Trophoblast cell (in vitro differentiated cells and primary cell): ENCODE results near the gene CD59.

Experiments
- DNase-seq, 2 donors: peaks; one replicate each; pipeline ENCODE4 v3.0.0-alpha.2; 2016
- H2AFZ ChIP-seq: 2 replicates; pipeline ENCODE4 v1.6.1; 2013; ENCODE audit warnings: low read length, moderate library complexity, mild to moderate bottlenecking; ENCODE audit not compliant: insufficient read depth, poor library complexity
- H2AK5ac ChIP-seq: 2 replicates; pipeline ENCODE4 v1.6.1; 2013; ENCODE audit warnings: mild to moderate bottlenecking, low read length
- H2BK120ac ChIP-seq: 2 replicates; pipeline ENCODE4 v1.6.1; 2013; ENCODE audit warnings: low read length, mild to moderate bottlenecking, moderate library complexity; ENCODE audit not compliant: insufficient read depth, poor library complexity
- H2BK12ac ChIP-seq: 2 replicates; pipeline ENCODE4 v1.6.1; 2013; ENCODE audit warnings: mild to moderate bottlenecking, low read length, moderate library complexity
- H2BK5ac ChIP-seq: 2 replicates; pipeline ENCODE4 v1.6.1; 2013; ENCODE audit warnings: low read length, low read depth, moderate library complexity, mild to moderate bottlenecking; ENCODE audit not compliant: poor library complexity
- H3K14ac ChIP-seq: 2 replicates; pipeline ENCODE4 v1.6.1; 2013; ENCODE audit warnings: mild to moderate bottlenecking, low read length
- H3K18ac ChIP-seq: 2 replicates; pipeline ENCODE4 v1.6.1; 2013; ENCODE audit warnings: mild to moderate bottlenecking, low read length
- H3K23ac ChIP-seq: 2 replicates; pipeline ENCODE4 v1.6.1; 2013; ENCODE audit warnings: low read length
- H3K27ac ChIP-seq: 2 replicates; pipeline ENCODE4 v1.5.1; 2013; ENCODE audit warnings: low read depth, mild to moderate bottlenecking, inconsistent platforms, low read length, moderate library complexity
- H3K27me3 ChIP-seq: 2 replicates; pipeline ENCODE4 v1.6.1; 2013; ENCODE audit warnings: inconsistent platforms, mild to moderate bottlenecking, low read length, moderate library complexity; ENCODE audit not compliant: insufficient read depth
- H3K36me3 ChIP-seq, 2 experiments: 1 replicate in 1 of 2; 2 replicates in 1 of 2; pipeline ENCODE4 v1.6.1; 2013; ENCODE audit warnings: low read length in 2 of 2, mild to moderate bottlenecking in 2 of 2, moderate library complexity in 1 of 2; ENCODE audit not compliant: insufficient read depth in 2 of 2, control insufficient read depth in 1 of 2
- H3K4ac ChIP-seq: 2 replicates; pipeline ENCODE4 v1.6.1; 2013; ENCODE audit warnings: low read depth, mild to moderate bottlenecking, low read length, moderate library complexity
- H3K4me1 ChIP-seq, 2 experiments: 1 replicate in 1 of 2; 2 replicates in 1 of 2; pipeline ENCODE4 v1.6.1; 2013; ENCODE audit warnings: low read length in 2 of 2, mild to moderate bottlenecking in 2 of 2, moderate library complexity in 1 of 2; ENCODE audit not compliant: insufficient read depth in 2 of 2, control insufficient read depth in 1 of 2
- H3K4me2 ChIP-seq: 2 replicates; pipeline ENCODE4 v1.6.1; 2013; ENCODE audit warnings: inconsistent platforms, mild to moderate bottlenecking, low read length, moderate library complexity
- H3K4me3 ChIP-seq: 2 replicates; pipeline ENCODE4 v1.5.1; 2013; ENCODE audit warnings: mild to moderate bottlenecking, low read depth, low read length, inconsistent platforms
- H3K79me1 ChIP-seq: one replicate; pipeline ENCODE4 v1.6.1; 2013; ENCODE audit warnings: low read length
- H3K79me2 ChIP-seq: 2 replicates; pipeline ENCODE4 v1.6.1; 2013; ENCODE audit warnings: low read length, mild to moderate bottlenecking; ENCODE audit not compliant: control insufficient read depth, insufficient read depth, poor library complexity
- H3K9ac ChIP-seq: 2 replicates; pipeline ENCODE4 v1.6.1; 2013; ENCODE audit warnings: mild to moderate bottlenecking, low read length
- H3K9me3 ChIP-seq: 2 replicates; pipeline ENCODE4 v1.6.1; 2013; ENCODE audit warnings: low read depth, mild to moderate bottlenecking, control low read depth, inconsistent platforms, low read length; ENCODE audit not compliant: insufficient read depth
- H4K12ac ChIP-seq: 2 replicates; pipeline ENCODE4 v1.6.1; 2013; ENCODE audit warnings: low read depth, mild to moderate bottlenecking, low read length, moderate library complexity
- H4K8ac ChIP-seq: 2 replicates; pipeline ENCODE4 v1.6.1; 2013; ENCODE audit warnings: low read depth, mild to moderate bottlenecking, low read length, moderate library complexity
- H4K91ac ChIP-seq: one replicate; pipeline ENCODE4 v1.6.1; 2013; ENCODE audit warnings: low read depth, mild to moderate bottlenecking, low read length, moderate library complexity
- WGBS: extraction: QIAGEN DNeasy Blood & Tissue Kit; methylation state at CpG from one replicate; pipeline ENCODE4 v1.1.7; 2013; ENCODE audit warnings: missing lambda C conversion rate; ENCODE audit not compliant: insufficient read length, insufficient coverage; ENCODE audit errors: extremely low coverage; 5-methylcytosine and 5-hydroxymethylcytosine counted together

The CD59 gene

DNA sequence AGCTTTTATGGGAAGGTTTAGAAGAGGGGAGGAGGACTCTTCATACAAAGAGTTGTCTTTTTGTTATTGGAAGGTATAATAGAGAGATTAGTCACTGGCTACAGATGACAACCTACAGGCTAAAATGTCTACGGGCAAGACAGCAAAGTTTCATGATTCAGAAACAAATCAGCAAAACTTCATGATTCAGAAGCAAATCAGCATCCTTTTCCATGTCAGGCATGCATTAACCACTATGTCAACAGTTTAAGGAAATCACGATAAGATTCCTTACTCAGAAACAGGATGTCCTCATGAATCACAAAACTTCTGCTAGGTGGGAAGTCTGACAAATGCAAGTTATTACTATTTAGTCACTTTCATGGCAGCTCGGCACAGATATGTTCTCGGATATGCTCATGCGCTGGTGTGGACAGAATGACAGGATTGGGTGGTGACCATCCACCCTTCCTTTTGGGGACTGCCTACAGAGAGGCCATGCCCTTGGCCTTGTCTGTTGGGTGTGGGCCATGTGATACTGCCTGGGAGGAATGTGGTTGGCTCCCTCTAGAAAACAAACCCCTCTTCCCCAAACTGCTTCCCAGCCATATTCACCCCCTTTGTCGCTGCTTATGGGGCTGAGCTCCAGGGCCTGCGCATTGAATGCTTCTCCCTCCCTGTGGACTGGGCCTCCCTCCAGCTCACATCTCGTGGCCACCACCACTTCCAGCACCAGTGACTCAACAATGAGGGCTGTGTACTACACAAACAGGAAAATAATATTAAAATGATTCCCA is 45.7 kb downstream of the CD59 start:
- Histone ChIP-seq H3K4ac (peak overlapping the region; percentile 44), H3K14ac (peak overlapping the region; percentile 73), H3K27ac (peak overlapping the region; percentile 82), H3K36me3 (no peaks in the 10 kb centered on the region), H2BK120ac (peak overlapping the region; percentile 82), H3K4me2 (peak overlapping the region; percentile 54), H2BK12ac (peak overlapping the region; percentile 61), H4K8ac (peak overlapping the region; percentile 68), H3K9ac (no peak overlapping the region), H3K79me2 (peaks cover 4% of the 10 kb centered on the region), H2BK5ac (peak overlapping the region; percentile 70), H3K4me3 (no peak overlapping the region), H4K91ac (peak overlapping the region; percentile 92), H4K12ac (no peak overlapping the region), H3K79me1 (peaks cover 24% of the 10 kb centered on the region), H3K23ac (no peak overlapping the region), H3K27me3 (no peaks in the 10 kb centered on the region), H2AFZ (peak overlapping the region; percentile 7), H2AK5ac (peak overlapping the region; percentile 76), H3K9me3 (no peaks in the 10 kb centered on the region), H3K18ac (peak overlapping the region; percentile 89), H3K4me1 (peaks cover 27 to 33% of the 10 kb centered on the region in 2 experiments)
- WGBS: no CpG with 5 or more reads among the region's 8 CpGs
- DNase-seq: peak; percentile 76 to 95

DNA sequence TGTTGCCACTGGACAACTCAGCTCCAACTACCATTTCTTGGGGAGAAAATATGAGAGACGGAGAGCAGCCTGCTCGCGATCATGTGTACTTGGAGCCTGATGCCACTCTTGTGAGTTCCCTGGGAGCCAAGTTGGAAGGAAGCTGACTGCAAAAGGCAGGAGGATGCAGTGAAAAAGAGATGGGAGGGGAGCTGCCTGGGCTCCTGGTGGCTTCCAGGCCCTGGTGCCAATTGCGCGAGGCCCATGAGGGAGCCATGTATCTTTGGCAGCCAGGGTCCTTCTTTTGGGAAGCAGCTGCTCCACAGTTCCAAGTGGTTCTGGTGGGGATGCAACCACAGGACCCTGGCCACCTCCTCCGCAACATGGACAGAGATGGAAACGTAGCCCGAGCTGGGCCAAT is 46.7 kb downstream of the CD59 start:
- no peak overlapping the region for H2AFZ ChIP-seq
- H4K8ac ChIP-seq: no peak overlapping the region
- no peak overlapping the region for H3K9ac ChIP-seq
- no peak overlapping the region for H3K14ac ChIP-seq
- peaks cover 22 to 26% of the 10 kb centered on the region in 2 experiments for H3K4me1 ChIP-seq
- H4K12ac ChIP-seq: no peak overlapping the region
- H3K4me3 ChIP-seq: no peak overlapping the region
- peaks cover 4% of the 10 kb centered on the region for H3K79me2 ChIP-seq
- no CpG with 5 or more reads among the region's 8 CpGs for WGBS
- peaks cover 24% of the 10 kb centered on the region for H3K79me1 ChIP-seq
- no peak overlapping the region for H3K4me2 ChIP-seq
- H3K4ac ChIP-seq: no peak overlapping the region
- peak overlapping the region; percentile 17 for H2AK5ac ChIP-seq
- peak overlapping the region; percentile 20 for H2BK12ac ChIP-seq
- no peaks in the 10 kb centered on the region for H3K36me3 ChIP-seq
- peak overlapping the region; percentile 6 for H3K18ac ChIP-seq
- no peak overlapping the region for H3K27ac ChIP-seq
- no peak overlapping the region for H3K23ac ChIP-seq
- no peak overlapping the region for H2BK5ac ChIP-seq
- peak overlapping the region; percentile 14 for H2BK120ac ChIP-seq
- H3K9me3 ChIP-seq: no peaks in the 10 kb centered on the region
- no peak overlapping the region for H4K91ac ChIP-seq
- no peak for DNase-seq
- H3K27me3 ChIP-seq: no peaks in the 10 kb centered on the region

DNA sequence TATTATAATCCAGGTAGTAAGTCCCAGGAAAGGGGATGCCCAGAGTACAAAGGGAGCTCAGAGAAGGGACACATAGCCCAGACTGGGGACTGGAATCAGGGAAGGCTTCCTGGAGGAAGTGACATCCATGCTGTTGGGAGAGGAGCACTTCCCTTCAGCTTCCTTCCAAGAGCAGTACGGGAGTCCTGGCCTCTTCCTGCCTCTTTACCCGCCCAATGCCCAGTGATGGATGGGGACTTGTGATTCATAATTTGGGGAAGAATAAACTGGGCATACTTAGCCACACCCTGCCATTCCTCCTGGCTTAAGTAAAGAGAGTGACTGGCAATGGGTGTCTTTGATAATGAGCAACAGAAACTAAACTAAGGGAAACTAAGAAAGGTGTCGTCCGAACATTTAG is 47.1 kb downstream of the CD59 start:
- Histone ChIP-seq H3K27me3 (no peaks in the 10 kb centered on the region), H3K18ac (no peak overlapping the region), H3K23ac (no peak overlapping the region), H3K9ac (no peak overlapping the region), H3K4ac (no peak overlapping the region), H3K36me3 (no peaks in the 10 kb centered on the region), H2BK5ac (no peak overlapping the region), H2BK12ac (peak overlapping the region; percentile 20), H4K8ac (no peak overlapping the region), H4K12ac (no peak overlapping the region), H3K9me3 (no peaks in the 10 kb centered on the region), H4K91ac (peak overlapping the region; percentile 11), H2AK5ac (no peak overlapping the region), H3K4me1 (peaks cover 22 to 26% of the 10 kb centered on the region in 2 experiments), H3K79me2 (peaks cover 4% of the 10 kb centered on the region), H3K4me2 (no peak overlapping the region), H3K4me3 (no peak overlapping the region), H2BK120ac (no peak overlapping the region), H3K79me1 (peaks cover 24% of the 10 kb centered on the region), H3K14ac (no peak overlapping the region), H2AFZ (no peak overlapping the region), H3K27ac (no peak overlapping the region)
- no peak for DNase-seq
- WGBS: no CpG with 5 or more reads among the region's 4 CpGs

DNA sequence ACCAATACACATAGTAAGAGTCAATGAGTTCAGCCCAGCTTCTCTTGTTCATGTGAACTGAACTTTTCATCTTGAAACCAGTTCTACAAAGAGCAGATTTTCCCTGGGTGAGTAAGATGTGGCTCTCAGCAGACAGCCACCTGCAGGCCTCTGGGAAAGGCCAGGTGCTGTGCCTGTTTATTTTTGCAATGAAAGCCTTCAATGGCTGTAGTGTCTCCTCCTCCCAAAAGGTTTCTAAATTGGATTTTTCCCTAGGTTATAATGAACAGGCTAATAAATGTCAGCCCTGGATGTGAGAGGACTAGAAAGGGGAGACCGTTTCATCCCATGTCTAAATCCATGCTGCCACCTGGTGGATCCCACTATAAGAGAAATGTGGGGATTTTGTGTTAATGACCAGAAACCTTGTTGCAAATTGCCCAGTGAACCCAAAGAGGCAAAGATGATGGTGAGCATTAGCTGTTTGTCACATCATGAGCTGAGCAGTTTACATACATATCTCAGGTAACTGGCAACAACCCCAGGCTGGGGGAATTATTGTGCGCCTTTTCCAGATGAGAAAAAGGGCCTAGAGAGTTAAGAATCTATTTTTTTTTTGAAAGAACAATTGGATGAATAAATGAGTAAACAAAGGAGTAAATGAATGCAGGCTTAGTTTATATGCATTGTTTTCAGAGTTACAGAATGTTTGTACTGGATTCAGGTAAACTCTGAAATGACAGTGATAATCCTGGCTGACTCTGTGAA is 48.3 kb downstream of the CD59 start:
- DNase-seq: peak; percentile 53 to 72
- no peak overlapping the region for H2AFZ ChIP-seq
- peaks cover 22% of the 10 kb centered on the region for H3K79me1 ChIP-seq
- H2BK120ac ChIP-seq: no peak overlapping the region
- no peaks in the 10 kb centered on the region for H3K27me3 ChIP-seq
- no peak overlapping the region for H3K23ac ChIP-seq
- H2BK12ac ChIP-seq: no peak overlapping the region
- no peak overlapping the region for H3K18ac ChIP-seq
- no peak overlapping the region for H3K4ac ChIP-seq
- no peak overlapping the region for H3K14ac ChIP-seq
- H3K4me1 ChIP-seq: peaks cover 19 to 23% of the 10 kb centered on the region in 2 experiments
- no peaks in the 10 kb centered on the region for H3K36me3 ChIP-seq
- H4K12ac ChIP-seq: no peak overlapping the region
- H3K9ac ChIP-seq: no peak overlapping the region
- no peak overlapping the region for H2AK5ac ChIP-seq
- no peaks in the 10 kb centered on the region for H3K9me3 ChIP-seq
- H3K79me2 ChIP-seq: peaks cover 4% of the 10 kb centered on the region
- H3K4me3 ChIP-seq: no peak overlapping the region
- no peak overlapping the region for H3K4me2 ChIP-seq
- no CpG with 5 or more reads among the region's 2 CpGs for WGBS
- no peak overlapping the region for H2BK5ac ChIP-seq
- H4K91ac ChIP-seq: no peak overlapping the region
- no peak overlapping the region for H4K8ac ChIP-seq
- no peak overlapping the region for H3K27ac ChIP-seq
